NCI-H2196 treated with DMSO at 0.1 percent for 48 hours (cell line): Measurements from ENCODE around the gene PTPRZ1.

Source experiments
- DNase-seq: peaks from one replicate; lab custom pipeline; 2025; ENCODE audit not compliant: unreplicated experiment; lab: John Stamatoyannopoulos, UW

PTPRZ1 gene

GRCh38 chr7:122040147-122040546 is 167.2 kb downstream of the PTPRZ1 start:
- no peak for DNase-seq

GRCh38 chr7:122046402-122046801 is 173.4 kb downstream of the PTPRZ1 start:
- no peak for DNase-seq

- no peak for DNase-seq
These were observed 181.4 kb downstream of the PTPRZ1 start for GRCh38 chr7:122054393-122054792.

GRCh38 chr7:122055073-122055472 is 182.1 kb downstream of the PTPRZ1 start:
- no peak for DNase-seq

- DNase-seq = no peak
These were observed 184.0 kb downstream of the PTPRZ1 start for GRCh38 chr7:122056977-122057376.

GRCh38 chr7:122059542-122059941 is 186.6 kb downstream of the PTPRZ1 start:
- DNase-seq = no peak

- no peak for DNase-seq
These were observed 190.2 kb downstream of the PTPRZ1 start for GRCh38 chr7:122063146-122063545.

GRCh38 chr7:122064971-122065370 is 192.0 kb downstream of the PTPRZ1 start:
- no peak for DNase-seq

GRCh38 chr7:122067077-122067476 is 194.1 kb downstream of the PTPRZ1 start:
- DNase-seq = no peak

- no peak for DNase-seq
These were observed 195.1 kb downstream of the PTPRZ1 start for GRCh38 chr7:122068046-122068445.

- no peak for DNase-seq
These were observed 196.0 kb downstream of the PTPRZ1 start for GRCh38 chr7:122068999-122069398.

- DNase-seq = no peak
These were observed 197.1 kb downstream of the PTPRZ1 start for GRCh38 chr7:122070062-122070461.

GRCh38 chr7:122070834-122071233 is 197.9 kb downstream of the PTPRZ1 start:
- DNase-seq = no peak

- no peak for DNase-seq
These were observed 199.3 kb downstream of the PTPRZ1 start for GRCh38 chr7:122072272-122072671.

- no peak for DNase-seq
These were observed 200.1 kb downstream of the PTPRZ1 start for GRCh38 chr7:122072924-122073599.

- no peak for DNase-seq
These were observed 200.7 kb downstream of the PTPRZ1 start for GRCh38 chr7:122073635-122074034.

- DNase-seq = no peak
These were observed 209.2 kb downstream of the PTPRZ1 start for GRCh38 chr7:122082160-122082559.

- DNase-seq = no peak
These were observed 209.7 kb downstream of the PTPRZ1 start for GRCh38 chr7:122082670-122083069.

- peak; percentile 6 for DNase-seq
These were observed 220.2 kb downstream of the PTPRZ1 start for GRCh38 chr7:122092964-122093797.

- DNase-seq = no peak
These were observed 221.6 kb downstream of the PTPRZ1 start for GRCh38 chr7:122094549-122094948.

GRCh38 chr7:122095642-122096041 is 222.7 kb downstream of the PTPRZ1 start:
- no peak for DNase-seq

GRCh38 chr7:122100021-122100420 is 227.1 kb downstream of the PTPRZ1 start:
- DNase-seq = no peak
